ENCODE results near the gene CTXN3.

CTXN3 gene

DNA sequence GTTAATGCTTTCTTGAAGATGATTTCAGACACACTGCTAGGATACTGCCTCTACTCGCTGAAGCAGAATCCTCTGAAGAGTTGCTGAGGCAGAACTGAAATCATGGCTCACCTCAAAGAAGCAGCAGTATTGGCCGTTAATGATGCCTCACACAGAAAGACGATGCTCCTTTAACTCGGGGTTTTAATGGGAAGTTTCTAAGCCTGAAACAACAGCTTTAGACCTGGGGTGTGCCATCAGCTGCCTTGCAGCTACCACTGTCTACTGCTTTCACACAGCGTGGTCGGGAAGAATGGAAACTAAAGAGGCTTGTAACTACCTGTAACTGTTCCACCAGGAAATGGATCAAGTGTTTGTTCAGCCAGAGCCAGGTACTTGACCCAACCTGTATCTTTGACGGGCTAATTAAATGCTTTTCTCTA is at the start of gene CTXN3:
Gene CTXN3 (plus strand): TSS at position 65 of the 422 bp plus-strand sequence. CDS start 8,440 bp downstream, outside the sequence.
- no peak for DNase-seq (ENCODE audit: low spot score)

GRCh38 chr5:127599320-127599719 is 49.6 kb upstream of the CTXN3 start:
- no peak for DNase-seq (ENCODE audit: low spot score)

GRCh38 chr5:127599847-127600246 is 49.0 kb upstream of the CTXN3 start:
- DNase-seq (ENCODE audit: low spot score) = no peak

DNA sequence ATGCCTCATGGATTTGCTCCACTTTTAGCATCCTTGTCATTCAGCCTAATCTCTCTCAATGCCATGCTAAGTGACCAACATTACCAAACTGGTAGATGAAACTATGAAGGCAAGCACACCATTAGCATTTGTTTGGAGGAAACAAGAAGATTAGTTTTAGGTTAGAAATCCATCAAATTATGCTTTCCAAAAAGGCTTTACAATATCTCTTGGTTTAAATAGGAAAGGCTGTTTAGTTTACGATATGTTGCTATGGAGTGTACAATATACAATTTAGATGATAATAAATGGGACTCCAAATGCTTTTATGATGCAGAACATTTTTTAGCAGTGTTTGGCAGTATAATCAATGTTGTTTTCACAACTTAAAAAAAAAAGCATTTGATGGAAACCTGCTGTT is 47.8 kb upstream of the CTXN3 start:
- DNase-seq (ENCODE audit: low spot score) = no peak

GRCh38 chr5:127601601-127602000 is 47.3 kb upstream of the CTXN3 start:
- DNase-seq (ENCODE audit: low spot score) = no peak

- DNase-seq (ENCODE audit: low spot score) = no peak
These were observed 46.4 kb upstream of the CTXN3 start for GRCh38 chr5:127602481-127602880.

- DNase-seq (ENCODE audit: low spot score) = no peak
These were observed 45.7 kb upstream of the CTXN3 start for GRCh38 chr5:127602896-127603844.

GRCh38 chr5:127608077-127608660 is 40.7 kb upstream of the CTXN3 start:
- no peak for DNase-seq (ENCODE audit: low spot score)

- DNase-seq (ENCODE audit: low spot score) = no peak
These were observed 39.9 kb upstream of the CTXN3 start for GRCh38 chr5:127609011-127609410.

DNA sequence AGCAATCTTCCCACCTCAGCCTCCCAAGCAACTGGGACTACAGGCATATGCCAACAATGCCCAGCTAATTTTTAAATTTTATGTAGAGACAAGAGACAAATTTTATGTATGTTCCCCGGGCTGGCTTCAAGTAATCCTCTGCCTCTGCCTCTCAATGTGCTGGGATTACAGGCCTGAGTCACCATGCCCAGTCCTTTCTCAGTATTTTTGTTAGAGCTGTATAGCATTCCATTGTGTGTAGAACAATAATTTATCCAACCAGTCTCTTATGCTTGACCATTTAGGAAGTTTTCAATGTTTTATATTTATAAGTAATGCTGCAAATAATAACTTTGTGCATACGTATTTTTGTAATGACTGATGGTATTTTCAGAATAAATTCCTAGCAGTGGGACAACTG is 38.9 kb upstream of the CTXN3 start:
- no peak for DNase-seq (ENCODE audit: low spot score)

GRCh38 chr5:127612441-127613141 is 36.3 kb upstream of the CTXN3 start:
- no peak for DNase-seq (ENCODE audit: low spot score)

DNA sequence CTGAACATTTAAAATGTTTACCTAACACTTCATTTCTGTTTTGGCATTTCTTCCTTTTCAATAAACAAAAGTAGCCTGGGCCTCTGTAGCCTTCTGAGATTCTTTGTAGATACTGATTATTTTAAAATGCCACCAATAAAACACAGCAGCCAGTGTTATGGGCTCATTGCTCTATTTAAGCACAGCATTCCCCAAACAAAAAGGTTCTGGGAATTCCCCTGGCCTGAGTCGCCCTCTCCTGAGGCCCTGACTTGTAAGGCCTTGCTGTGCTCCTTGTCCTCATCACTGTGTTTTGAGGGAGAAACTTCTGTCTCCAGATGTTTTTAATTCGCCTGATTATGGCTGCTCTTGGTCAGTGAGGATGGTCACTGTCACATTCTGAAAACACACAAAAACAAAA is 33.0 kb upstream of the CTXN3 start:
- no peak for DNase-seq (ENCODE audit: low spot score)

DNA sequence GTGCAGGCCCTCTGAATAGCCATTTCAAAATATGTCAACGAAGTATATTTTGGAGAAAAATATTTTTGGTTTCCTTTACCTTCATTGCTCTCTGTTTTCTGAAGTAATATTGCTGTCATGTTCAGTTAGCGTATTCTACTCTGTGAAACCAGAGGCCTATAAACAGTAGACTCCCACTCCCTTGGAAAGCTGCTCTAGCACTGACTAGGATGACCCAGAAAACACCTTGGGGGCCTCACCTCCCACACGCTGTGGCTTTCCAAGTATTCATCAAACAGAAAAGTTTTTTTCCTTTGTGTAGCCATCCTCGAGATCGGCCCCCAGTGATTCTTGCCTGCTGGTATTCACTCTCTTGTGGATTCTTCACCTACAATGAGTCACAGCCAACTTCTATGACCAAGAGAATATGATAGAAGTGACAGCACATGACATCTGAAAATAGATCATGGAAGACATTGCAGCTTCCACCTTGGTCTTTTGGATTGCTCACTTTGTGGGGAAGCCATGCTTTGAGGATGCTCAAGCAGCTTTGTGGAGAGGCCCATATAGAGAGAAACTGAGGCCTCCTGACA is 28.9 kb upstream of the CTXN3 start:
- DNase-seq (ENCODE audit: low spot score) = no peak

DNA sequence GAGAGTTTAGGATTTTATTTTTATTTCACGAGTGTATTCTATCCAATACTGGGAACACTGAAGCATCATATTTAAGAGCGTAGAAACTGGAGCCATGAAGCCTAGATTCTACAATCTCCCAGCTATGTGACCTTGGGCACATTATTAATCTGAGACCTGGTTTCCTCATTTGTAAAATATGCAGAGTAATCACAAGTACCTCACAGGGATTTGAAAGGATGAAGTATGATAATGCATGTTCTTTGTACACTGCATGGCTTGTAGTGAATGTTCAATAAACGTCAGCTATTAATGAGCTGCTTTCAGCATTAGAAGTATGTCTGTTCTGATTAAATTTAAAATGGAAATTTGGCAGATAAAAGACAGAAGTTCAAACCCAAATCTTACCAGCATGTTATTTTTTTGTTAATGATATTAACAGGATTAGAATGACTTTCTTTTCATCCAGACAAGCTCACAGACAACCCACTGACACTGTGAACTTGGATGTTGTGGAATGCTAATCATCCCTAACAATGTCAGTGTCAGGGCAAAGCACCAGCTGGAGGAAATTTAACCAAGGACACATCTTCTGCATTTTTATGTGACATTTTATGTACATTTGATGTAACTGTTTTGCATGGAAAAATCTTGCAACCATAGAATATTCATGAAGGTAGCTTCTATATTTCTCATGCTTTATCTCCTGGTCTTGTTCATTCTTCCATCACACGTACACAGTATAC is 27.1 kb upstream of the CTXN3 start:
- no peak for DNase-seq (ENCODE audit: low spot score)

DNA sequence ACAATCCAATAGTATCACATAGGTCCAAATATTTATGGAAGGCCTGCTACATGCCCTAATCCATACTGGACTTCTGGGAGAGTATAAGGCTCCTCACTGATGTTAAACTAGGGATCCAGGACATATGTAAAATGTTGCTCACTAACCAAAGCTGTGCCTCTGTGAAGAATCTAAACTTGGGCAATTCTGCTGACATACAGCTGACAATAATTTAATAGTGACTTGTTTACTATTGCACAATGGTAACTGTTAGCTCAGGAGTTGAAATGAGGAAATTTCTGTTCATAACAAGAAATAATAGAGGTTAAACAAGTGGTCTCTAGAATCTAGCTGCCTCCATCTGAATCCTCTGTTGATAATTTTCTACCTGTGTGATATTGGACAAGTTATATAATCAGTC is 14.9 kb upstream of the CTXN3 start:
- DNase-seq (ENCODE audit: low spot score) = no peak

DNA sequence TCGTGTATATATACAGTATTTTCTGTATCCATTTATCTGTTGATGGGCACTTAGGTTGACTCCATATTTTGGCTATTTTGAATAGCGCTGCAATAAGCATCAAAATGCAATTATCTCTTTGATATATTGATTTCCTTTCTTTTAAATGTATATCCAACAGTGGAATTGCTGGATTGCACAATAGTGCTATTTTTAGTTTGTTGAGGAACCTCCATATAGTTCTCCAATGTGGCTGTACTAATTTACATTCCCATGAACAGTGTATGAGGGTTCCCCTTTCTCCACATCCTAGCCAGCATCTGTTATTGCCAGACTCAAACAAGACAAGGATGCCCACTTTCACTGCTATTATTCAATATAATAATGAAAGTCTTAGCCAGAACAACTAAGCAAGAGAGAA is 9.1 kb upstream of the CTXN3 start:
- no peak for DNase-seq (ENCODE audit: low spot score)

- DNase-seq (ENCODE audit: low spot score) = no peak
These were observed 5.9 kb upstream of the CTXN3 start for GRCh38 chr5:127642949-127643348.

DNA sequence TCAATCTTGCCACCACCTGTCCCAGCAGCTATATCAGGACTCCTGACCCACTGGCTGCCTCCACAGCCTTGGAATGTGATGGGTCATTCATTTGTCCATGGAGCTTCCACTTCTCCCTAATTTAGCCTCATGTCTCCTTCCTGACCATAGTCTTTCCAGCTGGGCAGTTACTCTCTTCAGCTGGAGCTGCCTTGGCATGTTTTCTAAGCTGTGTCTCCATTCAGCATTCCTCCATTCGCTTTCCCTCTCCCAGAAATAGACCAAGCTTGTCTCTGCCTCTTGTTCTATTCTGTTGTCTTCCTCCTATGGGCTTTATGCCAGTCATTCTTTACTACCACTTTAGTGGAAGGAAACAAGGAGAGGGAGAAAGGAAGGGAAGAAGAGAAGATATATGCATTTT is 5.3 kb upstream of the CTXN3 start:
- no peak for DNase-seq (ENCODE audit: low spot score)

- DNase-seq (ENCODE audit: low spot score) = no peak
These were observed 3.6 kb upstream of the CTXN3 start for GRCh38 chr5:127645300-127645726.

- no peak for DNase-seq (ENCODE audit: low spot score)
These were observed 1.4 kb upstream of the CTXN3 start for GRCh38 chr5:127647361-127647958.

- no peak for DNase-seq (ENCODE audit: low spot score)
These were observed 1.1 kb downstream of the CTXN3 start for GRCh38 chr5:127650022-127650421.

Measured in cerebellar cortex (tissue), 1 donor.